Smooth muscle cell of the brain vasculature (primary cell): ENCODE data around the gene CRIP3.

Source experiments
- DNase-seq: peaks from one replicate; pipeline ENCODE4 v3.0.0-alpha.2; 2012; ENCODE audit warnings: low read depth, low spot score

Gene CRIP3

DNA sequence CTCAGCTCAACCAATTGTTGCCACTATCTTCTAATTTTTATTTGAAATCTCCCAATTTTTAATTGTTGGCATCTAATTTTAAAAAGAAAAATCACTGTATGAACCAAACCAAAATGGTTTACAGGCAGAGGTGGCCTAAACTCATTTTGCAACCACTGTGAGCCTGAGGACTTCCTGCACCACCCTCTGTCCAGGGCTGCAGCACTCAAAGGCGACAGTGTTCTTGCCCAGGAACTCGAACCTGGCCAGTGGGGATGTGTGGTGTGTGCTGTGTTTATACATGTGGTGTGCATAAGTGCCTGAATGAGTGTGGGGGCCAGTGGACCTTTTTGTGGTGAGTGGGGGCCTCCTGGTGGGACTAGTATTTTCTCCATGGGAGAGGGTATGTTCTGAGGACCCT lies 34.9 kb downstream of the CRIP3 start:
- no peak for DNase-seq

DNA sequence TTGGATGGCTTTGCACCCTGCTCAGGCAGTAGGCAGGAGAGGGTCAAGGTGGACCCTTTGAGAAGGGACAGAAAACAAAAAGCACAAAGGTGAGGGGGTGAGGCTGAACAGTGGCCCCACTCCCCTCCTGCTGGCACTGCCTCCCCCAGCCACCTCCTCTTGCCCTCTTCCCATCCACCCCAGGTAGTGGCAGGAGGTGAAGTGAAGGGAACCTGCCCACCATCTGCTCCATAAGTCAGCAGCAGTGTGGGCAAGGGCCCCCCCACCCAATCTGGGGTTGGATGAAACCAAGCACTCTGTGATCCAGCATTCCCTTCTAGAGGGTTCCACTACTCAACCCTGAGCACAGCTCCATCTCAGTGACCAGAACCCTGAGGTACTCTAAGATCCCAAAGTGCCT lies 36.7 kb downstream of the CRIP3 start:
- no peak for DNase-seq

DNA sequence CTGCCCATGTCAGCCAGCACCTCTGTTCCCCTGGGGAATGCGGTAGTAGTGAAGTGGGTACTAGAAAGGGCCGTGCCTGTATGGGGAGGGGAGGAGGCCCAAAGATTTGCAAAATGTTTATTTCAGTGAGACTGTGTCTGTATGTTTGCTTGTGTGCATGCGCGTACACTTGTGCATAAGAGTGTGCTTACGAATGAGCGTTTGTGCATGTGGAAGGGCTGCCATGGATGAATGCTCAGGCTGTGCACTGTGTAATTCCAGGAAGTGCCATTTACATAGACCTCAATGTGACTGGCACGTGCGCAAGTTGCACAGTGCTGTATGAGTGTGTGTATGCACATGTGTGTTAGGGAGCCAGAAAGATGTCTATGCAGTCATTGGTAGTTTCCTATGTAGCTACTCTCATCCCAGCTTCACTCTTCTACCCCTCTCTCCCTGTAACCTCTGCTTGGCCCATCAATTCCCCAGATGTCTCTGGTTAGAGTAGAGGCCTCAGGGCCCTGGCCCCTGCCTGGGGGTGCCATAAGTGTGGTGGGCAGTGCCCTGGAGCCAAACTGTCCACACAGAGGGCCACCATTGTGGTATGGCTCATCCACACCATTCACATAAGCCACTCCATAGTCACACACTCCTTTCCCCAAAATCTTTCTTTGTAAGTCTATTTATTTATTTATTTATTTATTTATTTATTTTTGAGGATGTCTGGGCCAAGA lies 37.4 kb downstream of the CRIP3 start:
- DNase-seq: no peak

DNA sequence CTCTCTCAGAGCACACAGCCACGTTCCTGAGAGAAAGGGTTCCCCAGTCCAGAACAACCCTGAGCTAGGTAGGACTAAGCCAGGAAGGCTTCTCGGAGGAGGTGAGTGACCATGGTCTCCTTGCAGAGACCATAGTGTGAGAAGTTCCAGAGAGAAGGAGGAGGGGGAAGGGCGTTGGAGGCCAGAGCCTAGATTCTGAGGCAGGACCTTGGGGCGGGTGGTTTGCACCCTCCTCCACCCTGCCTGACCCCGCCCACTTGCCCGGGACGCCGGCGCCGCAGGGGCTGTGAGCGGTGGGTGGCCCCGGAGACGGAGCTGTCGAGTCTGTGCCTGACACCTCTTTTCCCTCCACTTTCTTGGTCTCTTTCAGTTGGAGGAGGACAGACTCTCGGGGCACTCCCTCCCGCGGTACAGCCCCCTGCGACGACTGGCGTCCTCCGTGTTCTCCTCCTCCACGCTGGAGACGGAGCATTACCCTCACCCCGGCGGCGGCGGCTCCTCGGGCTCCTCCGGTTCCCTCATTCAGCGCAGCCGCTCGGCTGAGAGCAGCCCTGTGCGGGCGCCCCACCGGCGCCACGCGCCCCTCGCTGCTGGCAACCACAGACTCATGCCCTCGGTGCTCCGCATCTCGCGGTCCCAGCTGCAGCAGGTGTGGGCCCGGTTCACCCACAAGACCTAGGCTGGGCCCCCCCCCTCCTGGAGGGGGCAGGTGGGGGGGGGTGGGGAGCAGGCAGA lies 39.2 kb downstream of the CRIP3 start:
- DNase-seq: no peak

DNA sequence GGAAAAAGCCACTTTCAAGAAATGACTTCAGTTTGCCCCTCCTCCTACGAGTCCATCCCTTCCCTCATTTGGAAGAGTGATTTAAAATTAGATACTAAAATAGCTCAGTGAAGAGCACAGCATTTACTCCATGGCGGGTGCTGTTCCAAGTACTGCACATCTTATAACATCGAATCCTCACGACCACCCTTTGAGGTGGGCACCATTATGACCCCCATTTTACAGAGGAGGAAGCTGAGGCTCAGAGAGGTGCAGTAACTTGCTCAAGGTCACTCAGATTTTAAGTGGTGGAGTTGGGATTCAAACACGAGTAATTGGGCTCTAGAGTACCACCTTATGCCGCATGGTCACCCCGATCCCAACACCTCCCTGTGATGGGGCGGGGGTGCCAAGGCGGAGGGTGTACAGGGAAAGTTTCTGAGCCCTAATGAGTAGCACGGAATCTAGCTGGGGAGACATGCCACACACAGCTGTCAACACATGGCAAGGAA lies 39.8 kb downstream of the CRIP3 start:
- no peak for DNase-seq

DNA sequence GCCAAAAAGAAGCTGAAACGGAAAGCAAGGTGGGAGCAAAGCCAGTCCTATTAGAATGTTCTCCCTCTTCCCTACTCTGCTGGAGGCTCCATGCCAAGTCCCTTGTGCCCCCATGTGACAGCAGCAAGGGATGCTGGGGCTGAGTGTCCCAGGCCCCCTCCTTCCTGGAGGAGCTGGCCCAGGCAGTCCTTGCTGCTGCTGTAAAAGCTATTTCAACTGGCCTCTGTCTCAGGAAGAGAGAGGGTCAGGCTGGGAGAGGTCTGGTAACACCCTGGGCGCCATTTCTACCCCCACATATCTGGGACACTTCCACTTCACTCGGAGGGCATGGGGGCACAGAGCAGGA lies 40.3 kb downstream of the CRIP3 start:
- DNase-seq: no peak

DNA sequence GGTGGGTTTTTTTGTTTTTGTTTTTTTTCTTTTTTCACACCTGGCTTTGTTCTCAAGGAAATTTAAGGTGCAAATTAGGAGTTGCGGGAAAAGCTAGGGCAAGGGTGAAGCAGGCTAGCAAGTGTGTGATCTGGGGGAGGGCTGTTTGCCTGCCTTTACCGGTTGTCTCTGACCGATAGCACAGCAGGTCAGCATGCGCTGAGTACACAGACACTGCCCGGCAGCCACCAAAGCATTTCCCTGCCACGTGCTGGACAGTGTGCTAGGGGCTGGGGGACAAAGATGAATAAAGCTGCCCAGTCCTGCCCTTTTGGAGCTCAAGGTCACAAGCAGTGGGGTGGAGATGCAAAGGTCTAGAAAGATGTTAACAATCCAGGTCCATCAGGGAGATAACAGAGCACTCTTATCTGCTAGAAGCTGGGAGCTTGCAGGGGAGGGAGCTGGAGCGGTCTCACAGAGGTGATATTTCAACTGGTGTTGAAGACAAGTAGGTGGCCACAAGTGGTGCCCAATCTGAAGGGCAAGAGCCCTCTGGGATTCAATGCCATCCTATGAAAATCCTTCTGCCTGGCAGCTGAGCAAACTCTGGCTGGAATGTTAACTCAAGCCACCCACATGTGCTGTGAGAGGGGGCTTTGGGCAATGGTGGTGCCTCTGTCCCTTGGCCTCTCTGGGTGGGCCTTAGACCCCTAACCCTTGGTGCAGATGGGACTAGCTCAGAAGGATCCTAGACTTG lies 40.8 kb downstream of the CRIP3 start:
- DNase-seq: no peak

DNA sequence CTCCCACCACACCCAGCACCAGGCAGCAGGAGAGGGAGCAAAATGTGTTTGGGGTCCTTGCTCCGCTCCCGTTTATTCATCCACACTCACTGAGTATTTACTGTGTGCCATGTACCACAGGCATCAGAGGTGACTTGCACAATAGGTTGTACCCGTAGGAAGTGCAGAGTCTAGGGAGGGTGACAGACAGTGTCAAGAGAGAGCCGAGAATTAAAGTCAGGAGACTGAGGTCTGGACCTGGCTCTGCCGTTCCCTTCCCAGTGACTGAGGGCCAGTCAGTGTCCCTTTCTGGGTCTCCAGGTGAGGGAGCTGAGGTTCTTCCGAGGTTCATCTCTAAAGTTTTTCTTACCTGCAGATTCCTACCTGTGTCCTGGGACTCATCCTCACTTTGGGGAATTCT lies 43.1 kb downstream of the CRIP3 start:
- DNase-seq: no peak

DNA sequence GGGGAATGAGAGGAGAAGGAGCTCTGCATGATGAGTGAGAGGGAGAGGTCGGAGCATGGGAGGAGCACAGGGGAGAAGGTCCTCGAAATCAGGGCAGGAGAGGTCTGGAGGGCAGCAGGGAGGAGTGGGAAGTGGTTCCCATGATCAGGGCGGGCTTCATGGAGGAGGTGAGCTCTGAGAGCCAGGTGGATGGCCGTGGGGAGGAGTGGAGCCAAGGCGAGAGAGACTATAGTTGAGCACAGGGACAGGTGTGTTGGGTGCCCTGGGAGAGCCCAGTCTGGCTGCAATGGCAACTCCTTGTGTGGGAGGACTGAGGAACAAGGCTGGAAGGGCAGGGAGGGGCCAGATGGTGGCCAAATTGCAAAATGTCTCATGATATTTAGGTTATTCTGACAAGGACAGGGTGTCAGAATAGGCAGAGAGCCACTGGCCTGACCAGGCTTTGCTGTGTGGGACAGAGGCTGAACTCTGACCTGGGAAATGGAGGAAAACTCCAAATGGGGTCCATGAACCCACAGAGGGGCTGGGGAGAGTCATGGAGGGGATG lies 44.0 kb downstream of the CRIP3 start:
- DNase-seq: no peak

DNA sequence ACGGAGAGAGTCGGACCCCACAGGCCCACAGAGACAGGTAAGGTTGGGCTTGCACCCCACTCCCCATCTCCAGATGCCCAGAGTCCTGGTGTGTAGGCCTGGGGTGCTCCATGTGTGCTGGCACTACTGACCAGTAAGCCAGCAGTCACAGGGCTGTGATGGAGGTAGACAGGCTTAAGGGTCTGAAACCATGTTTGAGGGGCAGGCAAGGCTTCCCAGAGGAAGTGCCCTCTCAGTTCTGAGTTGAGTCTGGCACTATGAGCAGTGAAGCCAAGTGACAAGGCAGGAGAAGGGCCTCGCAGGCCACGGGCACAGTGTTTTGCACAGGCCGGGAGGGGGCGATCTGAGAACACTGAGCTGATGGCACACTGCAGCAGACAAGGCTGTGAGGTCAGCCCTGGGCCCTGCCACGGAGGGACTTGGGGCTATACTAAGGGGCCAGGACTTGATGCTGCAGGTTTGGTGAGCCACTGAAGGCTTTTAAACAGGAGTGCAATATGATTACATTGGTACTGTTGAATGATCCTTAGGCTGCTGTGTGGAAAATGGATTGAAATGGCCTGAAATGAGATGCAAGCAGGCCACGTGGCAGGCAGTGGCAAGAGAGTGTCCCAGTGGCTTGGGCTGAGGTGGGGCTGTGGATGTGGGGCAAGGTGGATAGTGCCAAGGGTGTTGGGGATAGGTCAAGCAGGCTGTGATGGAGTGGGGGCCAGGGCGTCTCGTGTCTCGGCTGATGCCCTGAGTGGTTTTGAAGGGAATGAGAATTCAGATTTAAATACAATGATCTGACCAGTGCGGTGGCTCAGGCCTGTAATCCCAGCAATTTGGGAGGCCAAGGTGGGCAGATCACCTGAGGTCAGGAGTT lies 45.1 kb downstream of the CRIP3 start:
- DNase-seq: no peak

DNA sequence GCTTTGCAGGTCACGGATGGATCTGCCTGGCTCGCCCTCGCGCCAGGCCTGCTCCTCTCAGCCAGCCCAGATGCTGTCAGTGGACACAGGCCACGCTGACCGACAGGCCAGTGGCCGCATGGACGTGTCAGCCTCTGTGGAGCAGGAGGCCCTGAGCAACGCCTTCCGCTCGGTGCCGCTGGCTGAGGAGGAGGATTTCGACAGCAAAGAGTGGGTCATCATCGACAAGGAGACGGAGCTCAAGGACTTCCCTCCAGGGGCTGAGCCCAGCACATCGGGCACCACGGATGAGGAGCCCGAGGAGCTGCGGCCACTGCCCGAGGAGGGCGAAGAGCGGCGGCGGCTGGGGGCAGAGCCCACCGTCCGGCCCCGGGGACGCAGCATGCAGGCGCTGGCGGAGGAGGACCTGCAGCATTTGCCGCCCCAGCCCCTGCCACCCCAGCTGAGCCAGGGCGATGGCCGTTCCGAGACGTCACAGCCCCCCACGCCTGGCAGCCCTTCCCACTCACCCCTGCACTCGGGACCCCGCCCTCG lies 45.8 kb downstream of the CRIP3 start:
- no peak for DNase-seq

DNA sequence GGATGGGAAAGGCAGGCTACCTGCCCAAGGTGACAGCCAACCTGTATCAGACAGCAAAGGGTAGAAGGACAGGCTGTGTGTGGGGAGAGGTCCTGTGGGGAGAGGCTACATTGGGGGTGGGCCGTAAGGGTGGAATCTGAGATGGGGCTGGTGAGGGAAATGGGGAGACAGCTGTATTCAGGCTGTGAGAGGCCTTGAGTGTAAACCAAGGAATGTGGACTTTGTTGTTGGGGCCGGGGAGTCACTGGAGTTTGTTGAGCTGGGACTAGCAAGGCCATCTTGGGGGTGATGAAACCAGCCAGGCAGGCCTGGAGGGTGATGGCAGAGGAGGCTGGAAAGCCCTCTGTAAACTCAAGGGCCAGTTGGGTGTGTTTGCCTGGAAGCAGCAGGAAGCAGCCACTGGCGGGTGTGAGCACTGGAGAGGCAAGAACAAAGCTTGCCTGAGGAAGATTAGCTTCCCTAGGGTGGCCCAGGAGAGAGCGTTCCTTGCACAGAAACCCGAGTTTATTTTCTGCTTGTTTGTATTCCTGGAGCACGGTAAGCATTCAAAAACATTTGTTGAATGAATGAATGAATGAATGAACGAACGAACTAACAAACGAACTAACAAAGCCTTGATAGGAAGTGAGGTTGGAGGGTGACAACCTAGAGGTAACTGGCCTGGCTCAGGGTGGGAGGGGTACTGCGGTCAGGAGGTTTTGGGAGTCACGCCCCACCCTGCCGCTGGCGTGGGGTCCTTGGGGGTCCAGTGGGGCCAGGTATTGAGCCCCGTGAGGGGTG lies 46.4 kb downstream of the CRIP3 start:
- DNase-seq: no peak

DNA sequence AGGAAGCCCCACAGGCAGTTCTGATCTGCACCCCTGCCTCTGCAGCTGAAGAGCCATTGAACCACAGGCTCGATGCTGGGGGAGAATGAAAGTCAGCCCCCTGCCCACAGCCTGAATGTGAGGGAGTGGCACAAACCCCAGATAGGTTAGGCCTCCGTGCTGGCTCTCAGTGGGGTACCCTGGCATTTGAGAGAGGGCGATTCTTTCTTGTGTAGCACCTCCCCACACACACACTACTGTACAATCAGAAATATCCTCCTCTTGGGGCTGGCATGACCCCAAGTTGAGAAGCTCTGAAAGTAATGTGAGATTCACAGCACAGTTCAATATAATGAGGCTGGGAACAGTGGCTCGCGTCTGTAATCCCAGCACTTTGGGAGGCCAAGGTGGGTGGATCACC lies 47.4 kb downstream of the CRIP3 start:
- no peak for DNase-seq

DNA sequence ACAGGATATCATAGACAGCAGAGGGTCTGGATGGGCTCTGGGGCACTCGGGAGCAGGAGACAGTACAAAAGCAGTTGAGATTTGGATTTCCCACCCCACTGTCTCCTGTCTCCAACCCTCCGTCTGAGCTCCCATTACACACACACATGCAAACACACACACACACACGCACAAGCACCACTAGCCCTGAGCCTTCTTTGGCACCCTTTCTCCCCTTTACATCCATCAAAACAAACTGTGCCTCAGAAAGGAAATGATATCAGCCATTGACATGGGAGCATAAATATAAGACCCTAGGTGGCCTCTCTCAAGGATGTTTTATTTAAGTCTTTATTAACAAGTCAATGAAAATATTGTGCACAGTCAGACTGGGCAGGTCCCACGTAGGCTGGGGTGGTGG lies 47.8 kb downstream of the CRIP3 start:
- no peak for DNase-seq

DNA sequence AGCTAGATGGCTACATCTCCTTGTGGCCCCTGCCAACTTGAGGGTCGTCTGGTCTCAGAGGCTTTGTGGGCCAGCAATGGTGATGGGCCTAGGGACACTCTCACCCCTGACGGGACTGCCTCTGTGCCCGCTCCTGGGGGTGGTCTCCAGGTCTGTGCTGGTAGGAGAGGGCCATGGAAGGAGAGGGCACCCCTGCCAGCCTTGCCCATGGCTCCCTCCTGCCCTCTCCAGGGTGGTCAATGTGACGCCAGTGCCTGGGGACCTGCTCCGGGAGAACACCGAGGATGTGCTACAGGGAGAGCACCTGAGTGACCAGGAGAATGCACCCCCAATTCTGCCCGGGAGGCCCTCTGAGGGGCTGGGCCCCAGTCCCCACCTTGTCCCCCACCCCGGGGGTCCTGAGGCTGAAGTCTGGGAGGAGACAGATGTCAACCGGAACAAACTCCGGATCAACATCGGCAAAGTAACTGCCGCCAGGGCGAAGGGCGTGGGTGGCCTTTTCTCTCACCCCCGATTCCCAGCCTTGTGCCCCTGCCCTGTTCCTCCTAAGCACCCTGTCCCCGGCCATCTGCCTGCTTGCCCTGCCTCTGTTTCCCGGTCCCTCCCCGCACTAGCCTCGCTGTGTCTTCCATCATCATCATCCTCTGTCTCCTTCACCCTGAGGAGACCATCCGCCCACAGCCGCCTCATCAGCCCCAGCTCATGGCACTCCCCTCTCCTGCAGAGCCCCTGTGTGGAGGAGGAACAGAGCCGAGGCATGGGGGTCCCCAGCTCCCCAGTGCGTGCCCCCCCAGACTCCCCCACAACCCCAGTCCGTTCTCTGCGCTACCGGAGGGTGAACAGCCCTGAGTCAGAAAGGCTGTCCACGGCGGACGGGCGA lies 49.6 kb downstream of the CRIP3 start:
- no peak for DNase-seq

DNA sequence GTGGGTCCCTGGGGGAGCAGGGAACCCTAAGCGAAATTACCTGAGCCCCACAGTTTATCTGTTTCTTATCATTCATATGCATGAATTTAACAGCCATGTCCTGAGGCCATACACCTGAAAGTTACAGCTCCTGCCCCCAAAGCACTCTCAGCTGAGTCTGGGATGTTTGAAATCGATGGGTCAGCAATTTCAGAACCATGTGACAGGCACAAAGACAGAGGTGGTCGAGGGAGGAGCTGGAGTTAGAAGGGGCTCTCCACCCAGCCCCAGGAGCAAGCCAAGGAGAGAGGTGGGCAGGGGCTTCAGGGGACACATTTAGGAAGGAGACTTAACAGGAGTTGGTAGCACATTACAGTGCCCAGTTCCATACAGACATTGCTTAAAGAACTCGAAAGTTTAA lies 50.4 kb downstream of the CRIP3 start:
- DNase-seq: no peak

DNA sequence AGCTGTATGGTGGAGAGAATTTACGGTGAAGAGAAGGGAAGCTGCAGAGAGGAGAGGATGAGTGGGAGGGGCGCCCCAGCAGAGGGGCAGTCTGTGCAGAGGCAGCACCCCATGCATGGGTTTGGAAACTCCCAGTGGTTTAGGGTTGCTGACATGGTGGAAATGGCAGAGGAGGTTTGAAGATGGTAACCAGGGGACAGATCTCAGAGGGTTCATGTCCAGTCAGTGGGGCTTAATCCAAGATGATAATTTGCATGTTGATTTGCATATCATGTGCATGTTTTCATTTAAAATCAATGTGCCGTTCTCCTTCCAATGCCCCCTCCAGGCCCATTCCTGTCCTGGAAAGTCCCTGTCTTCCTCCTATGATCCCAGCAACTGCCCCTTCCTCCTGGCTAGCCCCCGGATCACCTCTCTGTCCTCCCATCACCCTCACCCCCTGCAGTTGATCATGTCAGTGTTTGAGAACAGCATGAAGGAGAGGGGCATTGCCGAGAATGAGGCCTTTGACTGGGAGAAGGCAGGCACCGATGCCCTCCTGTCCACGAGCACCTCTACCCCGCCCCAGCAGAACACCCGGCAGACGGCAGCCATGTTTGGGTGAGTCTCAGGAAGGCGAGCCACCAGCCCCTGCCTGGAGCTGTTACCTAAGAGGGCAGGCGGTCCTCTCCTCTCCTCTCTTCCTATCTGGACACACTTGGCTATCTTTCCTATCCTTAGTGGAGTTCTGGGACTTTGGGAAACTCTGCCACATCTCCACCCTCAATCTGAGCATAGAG lies 51.1 kb downstream of the CRIP3 start:
- DNase-seq: no peak

DNA sequence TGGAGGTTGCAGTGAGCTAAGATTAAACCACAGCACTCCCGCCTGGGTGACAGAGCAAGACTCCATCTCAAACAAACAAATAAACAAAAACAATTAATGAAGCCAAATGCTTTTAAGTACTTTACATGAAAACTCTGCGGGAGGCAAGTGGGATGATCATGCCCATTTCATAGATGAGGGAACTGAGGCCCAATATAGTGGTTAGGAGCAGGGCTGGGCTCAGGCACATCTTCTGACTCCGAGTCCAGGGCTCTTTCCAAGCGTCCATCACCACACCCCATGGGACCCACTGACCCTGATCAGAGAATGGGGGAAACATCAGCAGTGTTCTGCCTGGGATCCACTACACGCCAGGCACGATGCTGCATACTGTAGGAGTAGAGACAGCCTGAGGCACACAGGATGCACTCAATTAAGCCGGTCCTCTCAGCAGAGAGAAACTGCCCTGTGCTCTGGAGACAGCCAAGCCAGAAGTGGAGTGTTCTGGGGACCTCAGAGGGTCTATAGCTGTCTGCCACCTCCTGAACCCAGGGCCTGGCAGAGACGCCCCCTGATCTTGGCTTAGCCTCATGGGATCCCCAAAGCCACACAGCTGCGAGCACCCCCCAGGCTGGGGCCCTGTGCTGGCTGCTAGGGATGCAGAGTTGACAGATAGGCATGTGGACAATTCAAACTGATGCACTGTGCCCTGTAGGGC lies 51.8 kb downstream of the CRIP3 start:
- DNase-seq: no peak
